ENCODE measurements around the gene ATMIN. TPM values are rescaled to one million over a fixed set of nuclear protein-coding genes. Genes with fewer than 3 reads are reported as not detected.

ATMIN gene
- total and polyA plus RNA-seq, 2 donors (not counting 3 experiments of a cell fraction or from before 2014, with no cell fraction given), result 15.0 to 22.4 TPM

GRCh38 chr16:81070979-81071378, 35.3 kb downstream of the ATMIN start:
- H3K9me1 ChIP-seq (replicated peaks; ENCODE audit: control insufficient read depth, extremely low read depth, insufficient read depth, low read length), result no peaks in the 10 kb centered on the region
- no peak overlapping the region for H3K4me2 ChIP-seq (ENCODE audit: insufficient read depth, low read length)
- no peak overlapping the region for H3K4me3 ChIP-seq (replicated peaks in 1 of 3; ENCODE audit: insufficient read depth in 1 of 3, low read depth in 1 of 3, low read length in 3 of 3)
- no peak for TF ChIP-seq FOS (IDR thresholded peaks at IDR 0.05; ENCODE audit: borderline replicate concordance, insufficient read depth, low read length)
- TF ChIP-seq JUN (IDR thresholded peaks at IDR 0.05; ENCODE audit: borderline replicate concordance, insufficient read depth, insufficient read length, low read depth), result no peak
- TF ChIP-seq EZH2 (IDR thresholded peaks at IDR 0.05; ENCODE audit: borderline replicate concordance, low read depth, low read length, severe bottlenecking), result no peak
- CTCF ChIA-PET, result no interaction called here
- H3K27ac ChIP-seq (ENCODE audit: insufficient read depth, low read depth, low read length), result no peak overlapping the region
- POLR2A ChIA-PET, result no interaction called here
- no peaks in the 10 kb centered on the region for H3K79me2 ChIP-seq (ENCODE audit: control insufficient read depth, insufficient read depth, low read length)
- no peaks in the 10 kb centered on the region for H3K27me3 ChIP-seq (ENCODE audit: control insufficient read depth in 2 of 2, insufficient read depth in 2 of 2, low read length in 2 of 2)
- no peak overlapping the region for H3K9ac ChIP-seq (replicated peaks; ENCODE audit: extremely low read depth, insufficient read depth, low read length)
- H4K20me1 ChIP-seq (replicated peaks; ENCODE audit: control insufficient read depth, extremely low read depth, insufficient read depth, low read length), result no peaks in the 10 kb centered on the region
- no peaks in the 10 kb centered on the region for H3K9me3 ChIP-seq (replicated peaks; ENCODE audit: control insufficient read depth, insufficient read depth, low read length)
- intact Hi-C loops (cut with micrococcal nuclease), result no loop called here
- no peak overlapping the region for H2AFZ ChIP-seq (ENCODE audit: low read depth, low read length)
- H3K36me3 ChIP-seq (ENCODE audit: control insufficient read depth in 2 of 2, extremely low read depth in 1 of 2, insufficient read depth in 2 of 2, low read length in 2 of 2), result no peaks in the 10 kb centered on the region
- dilution Hi-C loops (cut with MboI; ENCODE audit: extremely low pct_ligation_motif_present, low sequenced_read_pairs), result no loop called here
- no peak for DNase-seq (ENCODE audit: low read depth, low spot score)
- H3K4me1 ChIP-seq (ENCODE audit: control insufficient read depth, extremely low read depth, insufficient read depth, low read length), result no peaks in the 10 kb centered on the region
- BruUV-seq (replicated peaks), result no TSS peak
- FAIRE-seq, result no peak

- no peak for DNase-seq (ENCODE audit: low read depth, low spot score)
- FAIRE-seq, result no peak
- Histone ChIP-seq H3K9me1 (replicated peaks; ENCODE audit: control insufficient read depth, extremely low read depth, insufficient read depth, low read length) (no peaks in the 10 kb centered on the region), H3K79me2 (ENCODE audit: control insufficient read depth, insufficient read depth, low read length) (no peaks in the 10 kb centered on the region), H3K4me1 (ENCODE audit: control insufficient read depth, extremely low read depth, insufficient read depth, low read length) (peaks cover 3% of the 10 kb centered on the region), H3K27me3 (ENCODE audit: control insufficient read depth in 2 of 2, insufficient read depth in 2 of 2, low read length in 2 of 2) (no peaks in the 10 kb centered on the region), H4K20me1 (replicated peaks; ENCODE audit: control insufficient read depth, extremely low read depth, insufficient read depth, low read length) (no peaks in the 10 kb centered on the region), H3K27ac (ENCODE audit: insufficient read depth, low read depth, low read length) (no peak overlapping the region), H2AFZ (ENCODE audit: low read depth, low read length) (no peak overlapping the region), H3K4me2 (ENCODE audit: insufficient read depth, low read length) (no peak overlapping the region), H3K36me3 (ENCODE audit: control insufficient read depth in 2 of 2, extremely low read depth in 1 of 2, insufficient read depth in 2 of 2, low read length in 2 of 2) (no peaks in the 10 kb centered on the region), H3K9ac (replicated peaks; ENCODE audit: extremely low read depth, insufficient read depth, low read length) (no peak overlapping the region), H3K4me3 (replicated peaks in 1 of 3; ENCODE audit: insufficient read depth in 1 of 3, low read depth in 1 of 3, low read length in 3 of 3) (no peak overlapping the region), H3K9me3 (replicated peaks; ENCODE audit: control insufficient read depth, insufficient read depth, low read length) (no peaks in the 10 kb centered on the region)
- ChIA-PET POLR2A (interaction anchor here (0.7 kb wide), 1 partner anchor 13 kb away, joined by 11 read pairs; no protein-coding TSS in a partner anchor), CTCF (no interaction called here)
- TF ChIP-seq MAX (IDR thresholded peaks at IDR 0.05; ENCODE audit: insufficient read depth, insufficient read length), result no peak
- TF ChIP-seq FOS (IDR thresholded peaks at IDR 0.05; ENCODE audit: borderline replicate concordance, insufficient read depth, low read length), result no peak
- no peak for TF ChIP-seq POLR2A (IDR thresholded peaks at IDR 0.05; ENCODE audit: low read depth, low read length)
- no peak for TF ChIP-seq POLR2AphosphoS5 (IDR thresholded peaks at IDR 0.05; ENCODE audit: insufficient read depth, low read depth, low read length)
- TF ChIP-seq MYC (IDR thresholded peaks at IDR 0.05; ENCODE audit: low read depth, low read length), result no peak
- no peak for TF ChIP-seq EZH2 (IDR thresholded peaks at IDR 0.05; ENCODE audit: borderline replicate concordance, low read depth, low read length, severe bottlenecking)
- no peak for TF ChIP-seq GATA2 (IDR thresholded peaks at IDR 0.05; ENCODE audit: insufficient read depth, insufficient read length, low read depth, low read length)
- TF ChIP-seq JUN (IDR thresholded peaks at IDR 0.05; ENCODE audit: borderline replicate concordance, insufficient read depth, insufficient read length, low read depth), result no peak
- intact Hi-C loops (cut with micrococcal nuclease), result no loop called here
- dilution Hi-C loops (cut with MboI; ENCODE audit: extremely low pct_ligation_motif_present, low sequenced_read_pairs), result no loop called here
- no TSS peak for BruUV-seq (replicated peaks)
These were observed 36.2 kb downstream of the ATMIN start for GRCh38 chr16:81071805-81072204.

Data from endothelial cell of umbilical vein (primary cell).